AML-193 (cell line): ENCODE measurements around the gene MRLN.
"Not testable (repeated sequence)": the region's sequence is repeated elsewhere in the genome, so short reads cannot be mapped to it uniquely, and the experiment has no call there.

Experiments
- DNase-seq, 2 experiments: peaks; one replicate each; lab custom pipeline; 2025; lab: John Stamatoyannopoulos, UW

The MRLN gene

DNA sequence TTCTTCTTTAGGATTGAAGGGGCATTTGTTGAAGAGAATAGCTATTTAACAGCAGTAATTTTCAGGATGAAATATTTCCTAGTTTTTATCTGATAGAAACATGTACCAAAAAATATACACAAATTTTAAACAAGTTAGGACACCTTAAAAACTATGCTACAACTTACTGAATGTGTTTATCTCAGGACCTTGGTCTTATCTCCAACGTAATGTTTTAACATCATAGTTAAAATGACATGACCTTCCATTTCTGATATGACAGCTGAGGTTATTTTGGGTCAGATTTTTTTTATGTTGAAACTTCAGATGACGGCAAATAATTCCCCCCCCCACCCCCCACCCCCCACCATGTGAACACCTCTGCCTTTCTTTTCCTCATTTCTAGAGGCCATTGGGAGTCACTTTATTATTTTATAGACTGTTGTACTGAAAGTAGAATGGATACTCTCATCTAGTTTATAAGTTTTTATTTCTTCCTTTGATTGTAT, 8.0 kb downstream of the MRLN start:
- DNase-seq, result no peak

DNA sequence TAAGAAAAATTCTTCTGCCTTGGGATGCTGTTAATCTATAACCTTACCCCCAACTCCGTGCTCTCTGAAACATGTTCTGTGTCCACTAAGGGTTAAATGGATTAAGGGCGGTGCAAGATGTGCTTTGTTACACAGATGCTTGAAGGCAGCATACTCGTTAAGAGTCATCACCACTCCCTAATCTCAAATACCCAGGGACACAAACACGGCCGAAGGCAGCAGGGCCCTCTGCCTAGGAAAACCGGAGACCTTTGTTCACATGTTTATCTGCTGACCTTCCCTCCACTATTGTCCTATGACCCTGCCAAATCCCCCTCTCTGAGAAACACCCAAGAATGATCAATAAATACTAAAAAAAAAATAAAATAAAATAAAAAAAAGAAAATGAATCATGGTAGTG, 8.5 kb downstream of the MRLN start:
- not testable (repeated sequence) for DNase-seq

DNA sequence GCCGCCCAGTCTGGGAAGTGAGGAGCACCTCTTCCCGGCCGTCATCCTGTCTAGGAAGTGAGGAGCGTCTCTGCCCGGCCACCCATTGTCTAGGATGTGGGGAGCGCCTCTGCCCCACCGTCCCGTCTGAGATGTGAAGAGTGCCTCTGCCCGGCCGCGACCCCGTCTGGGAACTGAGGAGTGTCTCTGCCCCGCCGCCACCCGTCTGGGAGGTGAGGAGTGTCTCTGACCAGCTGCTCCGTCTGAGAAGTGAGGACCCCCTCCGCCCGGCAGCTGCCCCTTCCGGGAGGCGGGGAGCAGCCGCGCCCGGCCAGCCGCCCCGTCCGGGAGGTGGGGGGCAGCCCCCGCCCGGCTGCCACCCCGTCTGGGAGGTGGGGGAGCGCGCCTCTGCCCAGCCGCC, 9.1 kb downstream of the MRLN start:
- DNase-seq, result not testable (repeated sequence)

DNA sequence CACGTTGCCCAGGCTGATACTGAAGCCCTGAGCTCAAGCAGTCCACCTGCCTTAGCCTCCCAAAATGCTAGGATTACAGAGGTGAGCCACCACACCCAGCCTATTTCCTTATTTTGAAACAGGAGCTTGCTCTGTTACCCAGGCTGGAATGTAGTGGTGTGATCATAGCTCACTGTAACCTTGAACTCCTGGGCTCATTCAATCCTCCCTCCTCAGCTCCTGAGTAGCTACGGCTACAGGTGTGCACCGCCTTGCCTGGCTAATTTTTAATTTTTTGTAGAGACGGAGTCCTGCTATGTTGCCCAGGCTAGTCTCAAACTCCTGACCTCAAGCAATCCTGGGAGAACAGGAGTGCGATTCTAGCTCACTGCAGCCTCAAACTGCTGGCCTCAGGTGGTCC, 11.7 kb downstream of the MRLN start:
- no peak for DNase-seq

DNA sequence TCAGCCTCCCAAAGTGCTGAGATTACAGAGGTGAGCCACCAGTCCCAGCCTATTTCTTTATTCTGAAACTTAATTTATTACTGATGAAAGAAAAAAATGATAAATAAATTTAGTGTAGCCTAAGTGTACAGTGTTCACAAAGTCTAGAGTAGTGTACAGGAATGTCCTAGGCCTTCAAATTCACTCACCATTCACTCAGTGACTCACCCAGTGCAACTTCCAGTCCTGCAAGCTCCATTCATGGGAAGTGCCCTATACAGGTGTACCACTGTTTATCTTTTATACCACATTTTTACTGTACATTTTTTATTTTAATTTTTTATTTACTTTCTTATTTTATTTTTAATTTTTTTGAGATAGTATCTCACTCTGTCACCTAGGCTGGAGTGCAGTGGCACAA, 12.2 kb downstream of the MRLN start:
- no peak for DNase-seq

DNA sequence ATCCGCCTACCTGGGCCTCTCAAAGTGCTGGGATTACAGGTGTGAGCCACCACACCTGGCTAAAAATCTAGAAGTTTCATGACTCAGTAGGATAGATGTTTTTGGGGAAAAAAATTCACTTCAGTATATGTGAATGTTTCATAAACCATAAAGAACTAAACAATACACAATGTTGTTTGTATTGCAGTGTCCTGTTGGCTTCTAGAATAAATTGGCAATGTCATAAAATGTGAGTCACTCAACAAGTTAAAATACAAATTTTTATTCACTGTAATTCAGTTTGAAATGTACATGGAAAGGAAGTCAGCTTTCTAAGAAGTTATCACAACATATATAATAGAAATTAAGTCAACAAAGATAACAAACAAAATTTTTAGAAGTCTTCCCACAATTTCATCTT, 16.5 kb downstream of the MRLN start:
- no peak for DNase-seq

DNA sequence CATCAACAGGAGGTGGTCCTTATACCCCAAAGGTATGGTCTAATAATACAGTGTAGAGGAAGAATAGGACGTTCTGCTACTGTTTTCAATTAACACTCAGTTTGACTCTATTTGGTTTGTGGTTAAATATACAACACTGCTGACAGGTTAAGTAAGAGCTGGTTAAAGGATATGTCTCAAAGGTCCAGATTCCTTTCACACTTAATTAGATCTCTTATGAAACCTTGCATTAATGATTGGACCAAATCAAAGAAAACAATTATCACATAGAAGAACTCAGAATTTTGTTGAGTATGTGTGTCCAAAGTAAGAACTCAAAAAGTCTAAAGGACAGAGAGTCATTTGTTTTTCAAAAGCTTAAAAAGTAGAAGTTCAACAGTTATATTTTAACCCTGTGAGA, 18.0 kb downstream of the MRLN start:
- no peak for DNase-seq

DNA sequence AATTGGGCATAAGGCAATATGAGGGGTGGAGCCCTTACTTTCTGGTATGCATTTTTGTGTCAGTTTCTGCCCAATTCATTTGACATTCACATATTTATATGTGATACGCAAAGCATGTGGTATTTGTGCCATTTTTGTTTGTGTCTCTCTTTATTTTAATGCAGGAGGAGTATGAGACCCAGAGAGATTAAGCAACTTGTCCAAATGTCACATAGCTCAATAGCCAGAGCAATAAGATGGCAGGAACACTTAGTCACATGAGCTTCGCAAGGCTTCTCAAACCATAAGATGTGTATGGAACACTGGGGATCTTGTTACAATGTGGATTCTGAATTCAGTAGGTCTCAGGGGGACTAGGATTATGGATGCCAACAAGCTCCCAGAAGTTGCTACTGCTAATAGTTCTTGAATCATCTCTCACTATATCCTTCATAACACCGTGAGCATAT, 19.2 kb downstream of the MRLN start:
- no peak for DNase-seq

DNA sequence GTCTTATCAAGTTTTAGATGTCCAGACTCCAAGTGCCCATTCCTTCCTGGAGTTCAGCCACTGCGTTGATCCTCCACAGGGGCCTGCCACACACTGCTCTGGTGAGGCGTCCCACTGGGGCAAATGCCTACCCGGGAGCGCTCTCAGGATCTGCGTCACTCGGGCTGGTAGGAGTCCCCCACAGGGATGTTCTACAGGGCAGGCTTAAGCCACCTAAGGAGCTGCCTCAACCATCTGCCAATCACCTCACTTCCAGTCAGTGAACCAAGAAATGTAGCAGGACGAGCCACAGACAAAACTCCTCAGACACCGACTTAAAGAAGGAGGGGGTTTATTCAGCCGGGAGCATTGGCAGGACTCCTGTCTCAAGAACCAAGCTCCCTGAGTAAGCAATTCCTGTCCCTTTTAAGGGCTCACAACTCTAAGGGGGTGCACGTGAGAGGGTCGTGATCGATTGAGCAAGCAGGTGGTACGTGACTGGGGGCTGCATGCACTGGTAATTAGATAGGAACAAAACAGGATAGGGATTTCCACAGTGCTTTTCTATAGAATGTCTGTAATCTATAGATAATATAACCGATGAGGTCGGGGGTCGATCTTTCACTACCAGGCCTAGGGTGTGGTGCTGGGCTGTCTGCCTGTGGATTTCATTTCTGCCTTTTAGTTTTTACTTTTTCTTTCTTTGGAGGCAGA, 19.8 kb downstream of the MRLN start:
- DNase-seq, result not testable (repeated sequence)

DNA sequence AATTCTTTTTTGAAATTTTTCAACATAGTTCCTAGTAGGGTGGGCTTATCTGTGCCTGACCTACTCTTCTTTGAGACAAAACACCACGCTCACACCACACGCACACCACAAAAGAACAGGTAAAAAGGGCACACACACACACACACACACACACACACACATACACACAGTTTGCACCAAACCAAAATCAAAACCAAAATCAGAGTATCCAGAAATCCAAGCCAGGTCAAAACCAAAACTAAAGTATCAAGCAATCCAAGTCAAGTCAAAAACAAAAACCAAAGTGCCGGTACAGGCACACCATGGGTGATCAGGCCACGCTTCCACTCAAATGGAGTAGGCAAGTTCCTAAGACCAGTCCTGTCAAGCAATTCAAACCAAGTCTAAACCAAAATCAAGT, 20.4 kb downstream of the MRLN start:
- DNase-seq, result not testable (repeated sequence)

DNA sequence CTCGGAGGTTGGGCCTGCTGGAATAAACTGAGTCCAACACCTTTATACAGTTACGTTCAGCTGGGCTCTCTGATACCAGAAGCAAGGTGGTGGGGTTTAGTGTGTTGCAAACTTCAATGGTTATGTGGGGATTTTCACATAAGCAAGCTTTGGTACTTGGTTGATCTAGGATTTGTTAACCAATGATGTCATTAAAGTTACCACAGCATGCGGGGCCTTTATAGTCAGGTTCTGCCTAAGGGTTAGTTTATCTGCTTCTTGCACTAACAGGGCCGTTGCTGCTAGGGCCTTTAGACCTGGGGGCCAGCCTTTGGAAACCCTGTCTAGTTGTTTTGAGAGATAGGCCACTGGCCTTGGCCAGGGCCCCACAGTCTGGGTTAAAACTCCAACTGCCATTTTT, 24.1 kb downstream of the MRLN start:
- DNase-seq, result not testable (repeated sequence)

DNA sequence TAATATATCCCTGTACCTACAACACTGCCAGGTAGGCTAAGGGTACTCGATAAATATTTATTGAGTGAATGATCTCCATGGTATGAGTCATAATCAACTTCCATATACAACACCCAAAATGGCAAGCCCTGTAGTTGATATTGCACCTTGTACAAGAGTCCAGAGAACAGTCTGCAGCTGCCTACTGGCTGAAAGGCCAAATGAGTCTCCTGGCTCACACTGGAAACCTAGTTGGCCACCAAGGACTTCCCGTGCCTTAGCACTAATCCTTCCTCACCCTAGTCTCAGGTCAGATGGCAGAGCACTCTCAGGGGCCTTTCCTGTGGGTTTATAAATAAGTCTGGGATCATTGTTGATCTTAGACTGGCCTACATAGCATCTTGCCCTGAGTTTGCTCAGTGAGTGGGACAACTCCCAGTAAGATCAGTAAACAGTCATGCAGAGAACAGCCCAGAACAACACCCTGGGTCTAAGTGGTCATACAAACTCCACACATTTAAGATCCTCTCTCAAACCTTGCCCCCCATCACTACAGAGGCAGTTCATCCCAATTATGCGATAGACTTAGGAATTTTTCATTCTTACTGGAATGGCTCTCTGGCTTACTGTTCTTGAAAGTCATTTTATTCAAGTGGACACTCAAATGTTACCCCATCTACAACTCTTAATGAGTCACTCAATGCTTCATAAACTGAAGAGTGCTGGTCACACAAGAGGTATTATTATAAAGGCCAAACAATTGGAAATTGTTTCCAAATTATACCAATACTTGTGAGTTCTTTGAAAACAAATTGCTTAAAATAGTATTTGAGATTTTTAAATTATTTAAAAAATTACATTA, 28.9 kb downstream of the MRLN start:
- no peak for DNase-seq

DNA sequence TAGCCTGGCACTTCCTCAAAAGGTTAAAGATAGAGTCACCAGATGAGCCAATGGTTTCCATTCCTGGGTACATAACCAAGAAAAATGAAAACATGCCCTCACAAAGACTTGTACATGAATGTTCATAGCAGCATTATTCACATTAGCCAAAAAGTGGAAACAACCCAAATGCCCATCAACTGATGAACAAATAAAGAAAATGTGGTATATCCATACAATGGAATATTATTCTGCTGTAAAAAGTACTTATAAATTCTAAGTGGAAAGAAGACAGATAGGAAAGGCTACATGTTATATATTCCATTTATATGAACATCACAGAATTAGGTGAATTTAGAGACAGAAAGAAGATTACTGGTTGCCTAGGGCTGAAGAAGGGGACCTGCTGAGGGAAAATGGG, 32.9 kb downstream of the MRLN start:
- no peak for DNase-seq

DNA sequence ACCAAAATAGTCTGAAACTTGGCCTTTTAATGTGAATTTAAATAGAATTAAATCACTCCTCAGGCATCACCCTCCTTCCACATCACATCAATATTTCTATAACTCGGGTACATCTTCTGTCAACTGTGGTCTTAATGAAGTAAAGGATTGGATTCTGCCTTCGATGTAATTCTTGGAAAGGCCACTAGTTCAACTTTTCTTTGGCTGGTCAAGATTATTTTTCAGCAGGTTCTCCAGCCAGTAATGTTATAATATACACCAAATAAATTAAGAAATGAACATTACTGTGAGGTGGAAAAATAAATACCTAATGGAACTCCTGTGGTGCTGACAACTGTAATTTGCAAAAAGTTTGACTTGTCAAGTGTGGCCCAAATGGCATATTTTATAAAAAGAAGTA, 33.9 kb downstream of the MRLN start:
- DNase-seq, result no peak

DNA sequence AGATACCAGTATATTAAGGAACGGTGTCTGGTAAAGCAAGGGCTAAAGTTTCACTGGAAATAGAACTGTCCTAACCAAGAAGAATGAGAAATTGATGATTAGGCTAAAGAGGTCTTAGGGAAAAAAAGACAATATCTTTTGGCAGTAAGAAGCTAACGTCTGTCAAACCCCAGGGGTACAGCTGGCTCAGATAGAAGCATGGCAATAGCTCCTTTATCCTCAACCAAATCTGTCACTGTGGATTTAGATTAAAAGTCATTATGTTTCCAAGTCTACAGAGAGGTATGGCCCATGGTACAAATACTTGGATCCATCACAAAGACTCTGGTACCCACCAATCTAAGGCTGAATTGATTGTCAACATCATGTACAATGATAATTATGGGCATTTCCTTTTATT, 35.0 kb downstream of the MRLN start:
- no peak for DNase-seq

DNA sequence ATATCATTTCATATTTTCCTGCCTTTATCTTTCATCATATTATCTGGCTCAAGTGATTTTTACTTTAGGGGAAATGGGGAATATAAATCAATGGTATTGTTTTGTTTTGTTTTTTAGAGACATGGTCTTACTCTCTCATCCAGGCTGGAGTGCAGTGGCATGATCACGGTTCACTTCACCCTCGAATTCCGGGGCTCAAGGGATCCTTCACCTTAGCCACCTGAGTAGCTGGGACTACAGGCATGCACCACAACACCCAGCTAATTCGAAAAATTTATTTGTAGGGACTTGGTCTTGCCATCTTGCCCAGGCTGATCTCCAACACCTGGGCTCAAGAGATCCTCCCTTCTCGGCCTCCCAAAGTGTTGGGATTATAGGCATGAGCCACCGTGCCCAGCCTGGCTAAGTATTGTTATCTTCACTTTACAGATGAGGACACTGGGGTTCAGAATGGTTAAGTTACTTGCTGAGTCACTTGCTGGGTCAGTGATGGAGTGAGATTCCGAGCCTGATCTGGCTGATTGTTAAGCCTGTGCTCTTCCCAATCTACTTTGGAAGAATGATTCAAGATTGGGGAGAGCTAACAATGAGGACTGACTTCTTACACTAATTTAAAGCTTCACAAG, 39.9 kb downstream of the MRLN start:
- no peak for DNase-seq

DNA sequence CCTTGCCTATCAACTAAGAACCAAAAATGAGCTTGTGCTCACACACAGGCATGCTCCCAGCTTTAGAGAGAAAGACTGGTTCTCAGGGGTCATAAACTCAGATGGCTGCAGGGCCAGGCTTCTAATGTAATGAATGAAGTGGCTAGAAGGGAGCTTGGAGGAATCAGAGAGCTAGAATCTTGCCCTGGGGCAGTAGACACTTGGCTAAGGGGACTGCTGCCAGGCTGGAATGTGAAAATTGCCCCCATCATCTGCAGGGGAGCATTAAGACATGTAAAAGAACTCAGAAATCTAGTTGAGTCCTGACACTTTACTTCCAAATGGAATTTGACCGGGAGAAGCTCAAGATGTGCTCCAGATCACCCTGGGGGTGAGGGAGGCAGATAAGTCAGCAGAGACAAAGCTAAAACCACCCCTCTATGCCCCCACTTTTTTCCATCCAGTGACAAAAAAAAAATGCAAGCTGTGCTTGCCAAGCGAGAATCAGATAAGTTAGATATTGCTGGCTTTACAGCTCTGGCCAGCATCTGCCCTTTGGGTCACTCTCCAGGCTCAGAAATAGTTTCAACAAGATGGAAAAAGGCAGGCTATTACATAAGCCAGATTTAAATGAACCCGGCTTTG, 41.3 kb downstream of the MRLN start:
- DNase-seq, result no peak

DNA sequence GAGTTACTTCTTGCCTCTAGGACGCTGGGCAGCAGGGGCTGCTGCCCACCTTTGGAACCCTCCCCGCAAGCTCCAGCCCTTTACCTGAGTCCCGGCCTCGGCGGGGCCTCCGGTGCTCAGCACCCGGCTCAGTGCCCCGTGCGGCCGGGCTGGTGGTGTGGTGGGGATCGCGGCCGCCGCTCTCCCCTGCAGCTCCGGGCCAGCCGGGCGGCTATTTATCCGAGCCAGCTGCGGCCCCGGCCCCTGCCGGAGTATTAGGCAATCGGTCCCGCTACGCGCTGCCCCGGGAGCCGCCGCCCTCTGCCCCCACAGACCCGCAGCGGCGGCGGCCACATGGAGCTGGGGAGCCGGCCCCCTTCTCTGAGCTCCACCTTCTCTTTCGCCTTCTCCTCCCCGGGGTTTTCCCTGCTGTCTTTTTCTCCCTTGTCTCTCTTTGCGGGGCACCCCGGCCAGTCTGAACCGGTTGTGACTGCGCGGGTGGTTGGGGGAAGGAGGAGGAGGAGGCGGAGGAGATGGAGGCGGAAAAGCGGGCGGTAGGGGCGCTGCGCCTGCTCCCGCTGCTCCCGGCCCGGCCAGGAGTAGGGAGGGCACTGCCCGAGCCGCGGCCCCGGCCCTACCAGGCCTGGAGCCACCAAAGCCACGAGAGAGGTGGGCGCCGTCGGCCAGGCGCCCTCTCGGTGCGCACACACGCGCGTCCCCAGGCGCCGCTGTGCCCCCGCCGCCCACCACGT, 43.7 kb downstream of the MRLN start, which contains the start of gene SLC16A9:
SLC16A9 (minus strand) TSS at position 456 of the 731 bp plus-strand sequence. CDS start 25,559 bp downstream, outside the sequence.
- no peak for DNase-seq

DNA sequence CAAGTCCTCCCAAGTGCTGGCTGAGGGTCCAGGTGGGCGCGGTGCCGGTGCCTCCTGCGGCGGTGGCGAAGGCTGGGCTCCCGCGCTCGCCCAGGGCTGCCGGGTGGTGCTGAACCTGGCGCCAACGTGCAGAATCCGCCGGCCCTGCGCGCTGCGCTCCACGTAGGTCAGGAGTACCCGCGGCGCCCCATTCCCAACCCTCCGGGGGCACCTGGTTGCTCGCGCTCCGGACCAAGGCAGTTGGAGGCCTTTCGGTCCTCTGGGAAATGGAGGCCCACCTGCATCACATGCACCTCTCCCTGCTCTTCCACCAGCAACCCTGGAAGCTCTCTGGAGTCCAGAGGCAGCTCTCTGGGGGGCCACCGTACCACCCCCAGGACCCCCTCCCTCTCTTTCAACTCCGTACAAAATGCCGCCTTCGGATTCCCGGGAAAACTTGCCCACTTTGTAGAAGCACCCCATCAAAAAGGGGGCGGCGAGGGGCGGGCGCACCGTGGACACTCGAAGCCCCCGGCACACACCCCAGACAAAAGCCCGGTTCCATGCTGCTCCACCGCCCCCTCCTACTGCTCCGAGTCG, 44.4 kb downstream of the MRLN start:
- DNase-seq, result no peak

DNA sequence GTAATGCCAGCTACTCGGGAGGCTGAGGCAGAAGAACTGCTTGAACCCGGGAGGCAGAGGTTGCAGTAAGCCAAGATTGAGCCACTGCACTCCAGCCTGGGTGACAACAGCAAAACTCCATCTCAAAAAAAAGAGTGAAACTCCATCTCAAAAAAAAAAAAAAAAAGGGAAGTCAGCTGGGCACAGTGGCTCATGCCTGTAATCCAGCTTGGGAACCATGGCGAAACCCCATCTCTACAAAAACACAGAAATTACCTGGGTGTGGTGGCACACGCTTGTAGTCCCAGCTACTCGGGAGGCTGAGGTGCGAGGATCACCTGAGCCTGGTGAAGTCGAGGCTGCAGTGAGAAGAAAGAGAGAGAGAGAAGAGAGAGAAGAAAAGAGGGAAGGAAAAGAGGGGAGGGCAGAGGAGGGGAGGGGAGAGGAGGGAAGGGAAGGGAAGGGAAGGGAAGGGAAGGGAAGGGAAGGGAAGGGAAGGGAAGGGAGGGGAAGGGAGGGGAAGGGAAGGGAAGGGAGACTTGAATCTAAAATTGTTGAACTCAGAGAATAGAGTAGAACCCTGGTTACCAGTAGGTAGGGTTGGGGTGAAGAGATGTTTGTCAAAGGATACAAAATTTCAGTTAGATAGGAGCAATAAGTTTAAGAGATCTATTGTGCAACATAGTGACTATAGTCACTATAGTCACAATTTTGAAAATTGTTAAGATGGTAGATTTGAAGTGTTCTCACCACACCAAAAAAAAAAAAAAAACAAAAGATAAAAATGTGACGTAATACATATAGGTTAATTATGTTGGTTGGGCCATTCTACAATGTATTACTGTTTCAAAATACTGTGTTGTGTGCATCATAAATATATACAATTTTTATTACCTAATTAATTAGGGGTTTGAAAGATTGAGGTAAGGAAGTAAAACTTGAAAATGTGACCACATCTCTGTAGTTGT, 46.1 kb downstream of the MRLN start:
- no peak for DNase-seq
